Activated CD4-positive, alpha-beta T cell treated with anti-CD3 and anti-CD28 coated beads, Interleukin-2, amount 50 U/mL, for 1 hour (primary cell): ENCODE data around the gene FAM131A.

ENCODE experiments used
- DNase-seq: peaks from one replicate; pipeline ENCODE4 v3.0.0-alpha.2; 2020

FAM131A gene

GRCh38 chr3:184343200-184343876 lies 5.9 kb downstream of the FAM131A start:
- DNase-seq = no peak

- DNase-seq = no peak
These were observed 7.3 kb downstream of the FAM131A start for GRCh38 chr3:184344579-184345316.

GRCh38 chr3:184345317-184346144 lies 8.1 kb downstream of the FAM131A start:
- DNase-seq = no peak

- no peak for DNase-seq
These were observed 9.2 kb downstream of the FAM131A start for GRCh38 chr3:184346480-184347190.

- DNase-seq = no peak
These were observed 10.1 kb downstream of the FAM131A start for GRCh38 chr3:184347321-184348056.

- no peak for DNase-seq
These were observed 10.6 kb downstream of the FAM131A start for GRCh38 chr3:184348057-184348382.

DNA sequence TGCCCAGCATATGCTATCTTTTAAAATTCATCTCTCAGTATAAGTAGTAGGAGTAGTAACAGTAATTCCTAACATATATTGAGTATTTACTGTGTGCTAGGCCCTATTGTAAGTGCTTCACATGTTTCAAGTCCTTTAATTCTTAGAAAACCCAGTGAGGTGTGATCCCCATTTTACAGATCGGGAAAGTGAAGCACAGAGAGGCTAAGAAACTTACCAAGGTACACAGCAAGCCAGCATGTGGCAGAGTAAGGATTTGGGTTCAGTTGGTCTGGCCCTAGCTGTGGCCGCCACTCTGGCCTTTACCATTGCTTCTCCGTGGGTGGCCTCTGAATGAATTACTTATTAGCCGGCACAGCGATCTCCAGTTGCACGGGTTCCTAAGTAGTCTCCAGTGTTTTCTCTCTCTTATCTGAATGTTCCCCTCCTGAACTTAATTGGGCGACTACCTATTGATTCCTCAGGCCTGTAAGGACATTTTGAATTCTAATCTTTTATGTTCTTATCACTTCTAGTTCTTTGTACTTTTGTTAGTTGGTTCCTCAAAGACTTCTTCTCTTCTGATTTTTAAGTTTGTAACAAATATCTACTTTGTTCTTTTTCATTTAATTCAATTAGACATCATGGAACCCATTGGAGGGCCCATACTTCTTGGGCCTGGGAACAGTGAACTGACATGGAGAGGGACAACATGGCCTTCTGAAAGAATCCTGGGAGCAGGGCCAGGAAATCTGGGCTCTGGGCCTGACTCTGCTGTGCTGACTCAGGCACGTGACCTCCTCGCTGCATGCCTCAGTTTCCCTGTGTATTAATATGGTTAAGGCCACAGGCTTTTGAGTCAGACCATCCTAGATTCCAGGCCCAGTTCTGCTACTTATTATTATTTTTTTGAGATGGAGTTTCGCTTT lies 12.4 kb downstream of the FAM131A start:
- no peak for DNase-seq

DNA sequence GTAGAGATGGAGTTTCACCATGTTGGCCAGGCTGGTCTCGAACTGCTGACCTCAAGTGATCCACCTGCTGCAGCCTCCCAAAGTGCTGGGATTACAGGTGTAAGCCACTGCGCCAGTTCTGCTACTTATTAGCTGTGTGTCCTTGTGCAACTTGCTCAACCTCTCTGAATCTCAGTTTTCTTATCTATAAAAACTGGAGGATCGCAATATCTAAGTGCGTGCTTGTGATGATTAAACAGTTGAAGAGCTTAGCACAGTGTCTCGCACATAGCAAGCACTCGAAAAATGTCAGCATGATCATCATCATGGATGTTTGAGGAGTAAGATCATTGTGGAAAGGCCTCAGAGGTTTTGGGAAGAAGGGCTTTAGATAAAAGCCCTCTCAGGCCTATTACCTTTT lies 13.2 kb downstream of the FAM131A start:
- DNase-seq = no peak

GRCh38 chr3:184351511-184352148 lies 14.2 kb downstream of the FAM131A start:
- DNase-seq = no peak

- DNase-seq = no peak
These were observed 14.9 kb downstream of the FAM131A start for GRCh38 chr3:184352149-184352785.

- no peak for DNase-seq
These were observed 15.6 kb downstream of the FAM131A start for GRCh38 chr3:184352897-184353545.

DNA sequence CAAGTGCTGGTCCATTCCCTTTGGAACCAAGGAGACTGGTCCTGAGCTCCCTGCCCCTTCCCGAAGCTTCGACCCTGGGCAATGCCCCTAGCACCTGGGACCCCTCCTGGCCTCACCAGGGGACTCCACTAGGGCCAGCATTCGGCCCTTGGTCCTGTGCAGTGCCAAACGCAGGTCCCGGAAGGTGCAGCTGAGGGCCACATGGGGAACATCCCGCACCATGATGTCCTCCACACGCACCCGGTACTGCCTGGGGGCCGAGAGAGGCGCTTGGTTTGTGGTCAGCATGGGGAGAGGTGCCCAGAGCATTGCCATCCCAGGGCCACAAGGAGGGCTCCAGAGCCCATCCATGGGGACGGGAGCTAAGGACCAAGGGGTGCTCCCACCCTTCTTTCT lies 16.1 kb downstream of the FAM131A start:
- no peak for DNase-seq

- peak; percentile 68 for DNase-seq
These were observed 16.8 kb downstream of the FAM131A start for GRCh38 chr3:184354121-184354728.

DNA sequence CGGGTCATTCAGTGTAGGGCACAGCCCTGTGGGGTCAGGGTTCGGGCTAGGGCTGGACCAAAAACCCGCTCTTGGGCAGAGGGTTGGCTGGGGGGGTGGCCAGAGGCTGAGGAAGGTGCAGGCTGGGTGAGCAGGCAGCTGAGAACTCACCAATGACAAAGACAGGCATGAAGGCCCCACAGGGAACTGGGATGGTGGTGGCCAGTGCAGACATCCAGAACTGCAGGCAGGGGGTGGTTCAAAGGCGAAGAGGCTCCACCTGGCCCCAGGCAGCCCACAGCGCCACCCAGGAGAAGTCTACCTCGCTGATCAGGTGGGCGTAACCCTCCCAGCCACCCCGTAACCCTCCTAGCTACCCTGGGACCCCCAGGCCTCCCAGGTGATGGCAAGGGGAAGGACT lies 17.4 kb downstream of the FAM131A start:
- DNase-seq = no peak

GRCh38 chr3:184355261-184356040 lies 18.1 kb downstream of the FAM131A start:
- no peak for DNase-seq

GRCh38 chr3:184357248-184358123 lies 20.1 kb downstream of the FAM131A start:
- DNase-seq = no peak

- no peak for DNase-seq
These were observed 20.8 kb downstream of the FAM131A start for GRCh38 chr3:184358124-184358767.
